ENCODE results near the gene RAB31.
"Not testable (repeated sequence)": the region's sequence is repeated elsewhere in the genome, so short reads cannot be mapped to it uniquely, and the experiment has no call there.

Gene RAB31, protein sequence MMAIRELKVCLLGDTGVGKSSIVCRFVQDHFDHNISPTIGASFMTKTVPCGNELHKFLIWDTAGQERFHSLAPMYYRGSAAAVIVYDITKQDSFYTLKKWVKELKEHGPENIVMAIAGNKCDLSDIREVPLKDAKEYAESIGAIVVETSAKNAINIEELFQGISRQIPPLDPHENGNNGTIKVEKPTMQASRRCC

DNA sequence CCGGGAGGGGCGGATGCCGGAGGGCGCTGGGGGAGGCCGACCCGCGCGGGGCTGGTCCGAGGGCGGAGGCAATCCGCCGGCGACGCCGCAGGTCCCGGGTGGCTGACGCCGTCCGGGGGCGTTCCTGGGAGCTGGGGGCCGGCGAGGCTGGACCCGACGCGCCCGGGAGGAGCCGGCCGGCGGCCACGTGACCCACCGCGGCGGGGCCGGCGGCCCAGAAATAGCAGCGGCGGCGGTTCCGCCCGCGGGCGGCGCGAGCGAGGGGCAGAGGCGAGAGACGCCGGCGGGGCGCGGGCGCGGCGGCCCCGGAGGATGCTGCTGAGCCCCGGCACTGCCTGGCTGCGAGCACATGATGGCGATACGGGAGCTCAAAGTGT is at the start of gene RAB31:
Gene RAB31 (plus strand): TSS at position 245 of the 377 bp plus-strand sequence. CDS start 105 bp downstream, at position 350.
- DNase-seq = peak; percentile 86

DNA sequence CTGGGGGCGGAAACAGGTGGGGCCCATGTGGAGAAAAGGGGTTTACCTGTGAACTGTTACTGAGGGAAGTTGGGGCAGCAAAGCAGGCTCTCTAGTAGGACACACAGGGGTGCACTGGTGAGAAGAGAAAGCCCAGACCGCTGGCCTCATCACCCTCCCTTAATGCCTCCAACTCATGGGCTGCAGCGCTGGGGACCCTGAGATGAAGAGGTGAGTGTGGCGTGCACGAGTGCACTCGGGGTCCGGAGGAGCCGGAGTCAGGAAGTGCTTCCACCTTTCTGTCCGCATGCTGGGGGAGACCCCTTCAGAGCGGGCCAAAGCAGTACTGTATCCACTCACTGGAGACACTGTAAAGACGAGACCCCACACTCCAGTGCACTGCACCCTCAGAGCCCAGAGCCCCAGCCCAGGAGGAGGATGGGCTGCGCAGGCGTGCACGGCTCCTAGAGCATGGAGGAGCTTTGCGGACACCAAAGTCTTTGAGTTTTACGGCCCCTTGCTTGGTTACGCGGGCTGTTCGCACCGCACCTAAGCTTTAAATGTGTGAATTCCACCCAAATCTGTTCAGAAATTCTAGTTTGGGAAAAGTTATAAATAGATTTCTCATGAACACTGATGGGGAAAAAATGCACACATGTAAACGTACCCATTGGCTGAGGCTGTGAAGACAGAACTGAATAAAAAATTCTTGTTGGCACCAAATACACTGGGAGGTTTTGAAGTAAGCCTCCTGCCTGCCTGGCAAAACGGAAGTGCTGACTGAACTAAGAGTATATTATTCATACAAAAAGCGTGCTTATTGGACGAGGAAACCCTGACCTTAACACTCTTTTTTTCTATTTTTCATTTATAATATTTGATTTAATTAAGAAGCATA is 48.4 kb upstream of the RAB31 start:
- no peak for DNase-seq

DNA sequence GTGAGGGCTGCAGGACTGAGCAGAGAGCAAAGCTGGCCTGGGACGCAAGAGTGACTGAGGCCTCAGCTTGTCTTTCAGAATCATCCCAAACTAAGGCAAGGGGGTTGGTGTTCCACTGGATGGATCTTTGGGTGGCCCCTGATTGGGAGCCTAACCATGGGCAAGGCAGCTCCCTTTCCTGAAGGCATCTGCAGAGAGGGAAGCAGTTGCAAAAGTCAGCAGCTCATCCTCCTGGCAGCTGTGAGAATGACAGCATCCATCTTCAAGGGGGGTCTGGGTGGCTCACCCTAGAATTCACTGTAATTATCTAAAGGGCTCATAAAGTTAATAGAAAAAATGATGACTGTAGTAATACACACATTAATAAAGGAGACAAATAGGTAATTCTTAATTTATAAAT is 46.5 kb upstream of the RAB31 start:
- peak; percentile 52 for DNase-seq

DNA sequence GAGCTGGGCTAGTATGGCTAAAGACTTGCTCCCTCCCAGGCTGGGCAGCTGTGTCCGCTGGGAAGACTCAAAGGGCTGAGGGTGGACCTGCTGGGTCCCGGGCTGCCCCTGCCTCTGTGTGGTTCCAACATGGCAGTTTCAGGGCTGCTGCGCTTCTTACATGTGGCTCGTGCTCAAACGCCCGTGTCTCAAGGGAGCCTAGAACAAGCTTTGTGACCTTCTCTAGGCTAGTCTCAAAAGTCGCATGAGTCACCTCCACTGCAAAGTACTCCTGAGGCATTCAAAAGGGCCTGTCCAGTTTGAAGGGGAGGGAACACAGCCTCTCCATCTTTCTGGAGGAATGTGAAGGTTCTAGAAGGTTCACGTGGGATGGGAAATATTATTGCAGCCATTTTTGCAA is 44.7 kb upstream of the RAB31 start:
- no peak for DNase-seq

DNA sequence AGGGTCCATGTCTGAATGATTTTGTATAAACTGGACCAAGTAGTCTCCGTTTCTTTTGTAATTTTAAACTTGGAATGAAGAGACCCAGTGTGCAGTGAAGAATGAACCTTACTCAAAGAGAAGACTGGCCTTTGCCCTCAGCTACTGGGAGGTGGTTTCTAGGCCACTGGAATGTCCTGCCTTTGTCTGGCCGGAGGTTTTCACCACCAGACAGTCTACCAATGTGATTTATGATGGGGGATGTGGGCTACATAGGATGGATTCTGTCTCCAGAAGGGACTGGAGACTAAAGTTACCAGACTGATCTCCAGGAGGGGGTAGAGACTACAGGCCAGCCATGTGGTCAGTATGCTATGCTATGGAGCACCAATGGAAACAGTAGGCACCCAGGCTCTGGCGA is 42.8 kb upstream of the RAB31 start:
- no peak for DNase-seq

DNA sequence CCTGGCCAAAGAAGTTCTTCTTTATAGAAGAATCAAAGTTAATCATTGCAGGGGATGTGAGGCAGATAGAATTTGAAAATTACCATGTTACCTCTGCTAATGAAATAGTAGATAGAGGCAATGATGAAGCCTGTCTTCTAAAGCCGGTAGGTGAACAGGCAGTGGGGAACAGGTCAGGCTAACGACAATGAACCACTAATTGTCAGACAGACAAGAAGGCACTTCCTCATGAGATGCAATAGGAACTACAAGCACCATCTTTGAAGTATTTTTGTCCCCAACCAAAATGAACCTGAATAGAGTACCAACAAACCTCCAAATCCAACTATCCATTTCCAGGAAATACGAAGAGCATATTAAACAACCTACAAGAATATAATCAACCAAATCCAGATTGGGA is 41.6 kb upstream of the RAB31 start:
- no peak for DNase-seq

DNA sequence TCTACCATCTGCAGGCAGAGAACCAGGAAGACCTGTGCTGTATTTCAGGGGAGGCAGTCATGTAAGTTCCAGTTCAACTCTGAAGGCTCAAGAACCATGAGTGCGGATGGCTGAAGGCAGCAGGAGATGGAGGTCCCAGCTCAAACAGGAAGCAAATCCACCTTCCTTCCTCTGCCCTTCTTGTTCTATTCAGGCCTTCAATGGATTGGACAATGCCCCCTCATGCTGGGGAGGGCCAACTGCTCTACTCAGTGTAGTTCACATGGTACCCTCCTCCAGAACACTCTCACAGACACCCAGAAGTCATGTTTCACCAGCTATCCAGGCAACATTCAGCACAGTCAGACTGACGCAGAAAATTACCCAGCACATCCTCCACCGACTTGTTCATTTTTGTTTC is 39.1 kb upstream of the RAB31 start:
- no peak for DNase-seq

DNA sequence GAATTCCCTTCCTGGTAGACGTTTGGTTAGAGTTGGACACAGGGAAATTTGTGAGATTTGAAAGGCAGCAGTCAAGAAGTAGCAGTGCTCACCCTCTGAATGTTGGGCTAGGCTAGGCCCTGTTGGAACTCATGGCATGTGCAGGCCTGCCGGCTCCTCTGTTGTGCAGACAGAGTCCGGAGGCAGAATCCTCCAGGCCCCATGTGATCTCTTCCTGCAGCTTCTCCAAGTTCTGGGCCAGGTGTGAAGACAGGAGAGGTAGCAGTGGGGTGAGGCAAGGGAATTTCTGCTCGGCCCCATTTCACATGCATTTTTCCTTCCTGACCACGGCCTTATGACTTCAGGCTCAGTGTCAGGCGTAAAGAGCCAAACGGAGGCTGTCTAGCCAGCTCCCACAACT is 36.9 kb upstream of the RAB31 start:
- no peak for DNase-seq

DNA sequence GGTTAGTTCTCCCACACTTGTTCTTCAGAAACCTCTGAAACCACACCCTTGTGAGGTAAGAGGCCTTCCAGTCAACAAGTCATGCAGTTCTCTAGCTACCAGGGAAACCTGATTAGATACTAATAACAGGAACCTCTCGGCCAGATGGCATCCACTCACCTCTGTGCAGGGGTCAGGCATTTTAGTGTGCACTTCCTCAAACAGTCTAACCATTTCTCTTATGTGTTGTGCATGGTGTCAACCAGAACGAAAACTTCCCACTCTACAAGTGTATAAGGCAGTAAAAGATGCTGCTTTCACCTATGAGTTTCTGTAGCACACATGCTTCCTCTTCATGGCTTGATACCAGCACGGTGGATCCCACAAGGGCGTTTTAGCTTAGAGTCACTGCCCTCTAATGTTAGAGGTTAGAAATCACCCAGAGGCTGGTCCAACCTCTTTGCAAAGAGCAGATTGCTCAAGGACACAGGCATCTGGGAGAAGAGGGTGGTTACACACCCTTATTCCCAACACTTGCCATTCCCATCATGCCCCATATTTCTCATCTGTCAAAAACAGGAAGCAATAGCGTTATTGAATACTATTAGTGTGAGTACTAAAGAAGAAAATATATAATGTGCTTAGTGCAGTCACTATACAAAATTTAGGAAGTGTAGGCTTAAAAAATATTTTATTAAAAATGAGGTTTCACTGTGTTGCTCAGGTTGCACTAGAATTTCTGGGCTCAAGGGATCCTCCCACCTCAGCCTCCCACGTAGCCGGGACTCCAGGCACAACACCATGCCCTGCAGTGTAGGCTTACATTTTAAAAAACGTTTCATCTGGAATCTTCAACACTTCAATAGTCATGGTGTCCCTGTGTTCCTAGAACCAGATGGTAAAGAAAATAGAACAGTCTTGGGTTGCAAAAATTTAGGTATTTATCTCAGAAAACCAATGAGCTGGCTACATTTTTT is 34.5 kb upstream of the RAB31 start:
- DNase-seq = peak; percentile 74

DNA sequence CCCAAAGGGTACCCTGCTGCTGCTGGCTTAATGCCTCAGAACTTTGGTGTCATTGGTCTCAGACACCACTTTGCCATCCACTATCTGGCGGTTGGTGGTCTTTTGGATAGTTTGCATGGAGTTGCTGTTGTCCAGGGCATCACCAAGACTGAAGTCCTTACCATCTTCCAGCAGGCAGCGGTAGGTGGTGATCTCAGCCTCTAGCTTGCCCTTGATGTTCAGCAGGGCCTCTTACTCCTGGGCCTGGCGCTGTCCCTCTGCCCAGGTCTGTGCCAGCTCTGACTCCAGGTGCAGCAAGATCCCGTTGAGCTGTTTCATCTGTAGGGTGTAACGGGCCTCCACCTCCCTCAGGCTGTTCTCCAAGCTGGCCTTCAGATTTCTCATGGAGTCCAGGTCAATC is 29.9 kb upstream of the RAB31 start:
- not testable (repeated sequence) for DNase-seq

DNA sequence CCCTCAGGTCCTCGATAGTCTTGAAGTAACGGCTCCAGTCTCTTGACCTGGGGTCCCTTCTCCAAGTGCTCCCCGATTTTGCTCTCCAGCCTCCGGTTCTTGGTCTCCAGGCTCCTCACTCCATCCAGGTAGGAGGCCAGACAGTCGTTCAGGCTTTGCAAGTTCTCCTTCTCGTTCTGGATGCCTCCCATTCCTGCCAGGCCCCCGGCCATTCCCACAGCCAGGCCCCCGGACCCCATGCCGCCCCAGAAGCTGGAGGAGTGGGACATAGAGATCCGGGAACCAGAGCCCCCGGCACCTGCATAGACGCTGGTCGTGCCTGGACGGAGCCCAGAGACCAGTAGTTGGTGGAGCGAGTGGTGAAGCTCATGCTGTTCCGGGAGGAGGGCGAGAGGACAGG is 29.0 kb upstream of the RAB31 start:
- DNase-seq = no peak

DNA sequence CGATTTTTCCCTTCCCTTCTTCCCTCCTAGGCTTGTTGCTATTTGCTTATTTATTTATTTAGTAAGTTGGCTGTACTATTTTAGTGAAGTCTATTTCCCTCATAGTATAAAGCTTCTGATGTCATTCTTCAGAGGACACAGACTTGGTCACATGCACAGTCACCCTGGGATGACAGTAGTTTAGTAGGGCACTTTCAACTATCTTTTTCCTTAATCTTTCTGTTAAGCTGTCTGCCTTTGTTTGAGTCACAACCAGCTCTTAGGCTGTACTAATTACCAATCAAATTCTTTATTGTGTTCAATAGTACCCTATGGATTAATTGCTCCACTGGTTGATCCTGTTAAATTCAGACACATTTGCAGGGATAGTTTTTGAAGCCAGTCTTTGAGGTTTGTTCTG is 26.9 kb upstream of the RAB31 start:
- no peak for DNase-seq

DNA sequence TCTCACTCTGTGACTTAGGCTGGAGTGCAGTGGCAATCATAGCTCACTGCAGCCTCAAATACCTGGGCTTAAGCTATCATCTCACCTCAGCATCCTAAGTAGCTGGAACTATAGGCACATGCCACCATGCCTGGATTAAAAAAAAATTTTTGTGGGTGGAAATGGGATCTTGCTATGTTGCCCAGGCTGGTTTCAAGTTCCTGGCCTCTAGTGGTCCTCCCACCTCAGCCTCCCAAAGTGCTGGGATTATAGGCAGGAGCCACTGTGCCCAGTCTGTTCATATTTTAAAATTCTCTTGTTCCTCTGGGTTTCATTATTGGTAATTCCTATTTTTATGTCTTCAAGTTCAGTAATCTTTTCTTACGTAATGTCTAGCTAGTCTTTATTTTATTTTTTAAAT is 25.5 kb upstream of the RAB31 start:
- DNase-seq = no peak

DNA sequence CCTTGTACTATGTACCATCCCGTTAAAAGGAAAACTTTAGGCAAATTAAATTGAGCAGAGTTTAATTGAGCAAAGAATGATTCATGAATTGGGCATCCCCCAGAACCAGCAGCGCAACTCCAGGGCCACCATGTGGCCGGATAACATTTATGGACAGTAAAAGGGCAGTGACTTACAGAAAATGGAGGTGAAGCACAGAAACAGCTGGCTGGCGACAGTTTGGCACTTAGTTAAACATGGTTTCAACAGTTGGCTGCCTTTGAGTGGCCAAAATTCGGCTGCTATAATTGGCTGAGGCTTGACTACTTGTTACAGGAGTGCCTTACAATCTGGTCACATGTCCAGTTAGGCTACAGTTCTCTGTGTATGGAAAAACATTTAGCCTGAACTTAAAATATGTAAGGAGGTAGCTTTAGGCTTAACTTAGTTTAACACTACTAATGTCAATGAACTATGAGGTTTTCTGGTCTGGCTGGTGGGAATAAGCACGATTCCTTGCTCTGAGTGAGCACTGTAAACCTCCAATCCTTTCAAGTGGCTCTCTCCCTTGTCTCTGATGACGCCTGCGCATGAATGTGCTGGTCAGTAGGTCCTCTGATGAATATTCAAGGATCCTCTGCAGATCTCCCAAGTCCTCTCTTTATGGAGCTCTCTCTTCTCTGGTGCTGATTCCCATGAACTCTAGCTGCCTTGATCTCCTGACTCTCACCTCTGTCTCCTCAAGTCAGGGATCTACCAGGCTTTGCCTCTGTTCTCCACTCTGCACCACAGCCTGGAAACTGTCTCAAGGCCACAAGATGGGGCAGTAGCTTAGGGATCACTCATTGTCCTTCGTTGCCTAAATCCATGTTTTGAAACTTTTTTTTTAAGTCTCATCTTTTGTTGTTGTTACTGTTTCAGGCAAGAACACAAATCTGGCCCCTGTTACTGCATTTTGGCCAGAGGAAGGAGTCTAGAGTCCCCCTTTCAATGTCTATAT is 24.4 kb upstream of the RAB31 start:
- peak; percentile 76 for DNase-seq

DNA sequence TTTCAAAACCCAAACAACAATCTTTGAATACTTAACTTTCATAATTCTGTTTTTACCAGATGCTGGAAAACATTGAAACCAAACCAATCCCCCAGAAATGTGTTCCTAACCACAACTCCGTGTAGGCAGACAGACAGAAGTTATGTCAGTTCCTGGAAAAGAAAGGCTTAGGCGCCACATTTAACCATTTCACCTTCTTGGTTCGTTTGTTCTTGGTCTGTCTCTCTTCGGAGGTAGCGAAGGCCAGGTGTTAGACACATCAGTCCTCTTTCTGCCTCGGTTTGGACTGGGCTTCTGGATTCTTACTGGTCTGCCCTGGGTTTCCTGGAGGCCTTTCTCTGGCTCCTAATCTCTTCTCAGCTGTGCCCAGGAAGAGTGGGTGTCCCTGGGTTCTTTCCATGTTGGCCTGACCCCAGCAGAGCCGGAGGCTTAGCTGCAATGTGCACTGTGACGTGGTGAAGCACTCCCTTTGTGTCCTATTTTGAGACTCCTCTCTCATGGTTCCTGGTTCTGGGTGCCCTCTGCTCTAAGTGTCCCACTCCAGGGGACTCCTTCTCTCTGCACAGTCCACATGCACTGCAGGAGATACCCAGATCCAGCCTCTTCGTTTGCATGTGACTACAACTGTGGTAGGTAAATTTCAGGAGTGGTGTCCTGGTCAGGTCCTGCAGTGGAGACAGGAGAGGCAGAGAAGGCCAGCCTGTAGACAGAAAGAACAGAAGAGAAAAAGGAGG is 23.1 kb upstream of the RAB31 start:
- peak; percentile 65 for DNase-seq

DNA sequence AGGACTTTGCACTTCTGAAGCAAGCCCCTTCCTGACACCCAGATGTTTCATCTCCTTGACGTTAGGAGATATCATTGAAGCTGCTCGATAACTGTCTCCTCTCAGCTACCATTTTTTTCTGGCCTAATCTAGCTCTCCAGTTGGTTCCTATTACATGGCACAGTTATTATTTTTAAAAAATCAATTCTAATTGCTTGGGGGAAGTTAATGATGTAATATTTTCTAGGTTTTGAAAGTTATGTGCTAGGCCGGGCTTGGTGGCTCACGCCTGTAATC is 22.5 kb upstream of the RAB31 start:
- no peak for DNase-seq

DNA sequence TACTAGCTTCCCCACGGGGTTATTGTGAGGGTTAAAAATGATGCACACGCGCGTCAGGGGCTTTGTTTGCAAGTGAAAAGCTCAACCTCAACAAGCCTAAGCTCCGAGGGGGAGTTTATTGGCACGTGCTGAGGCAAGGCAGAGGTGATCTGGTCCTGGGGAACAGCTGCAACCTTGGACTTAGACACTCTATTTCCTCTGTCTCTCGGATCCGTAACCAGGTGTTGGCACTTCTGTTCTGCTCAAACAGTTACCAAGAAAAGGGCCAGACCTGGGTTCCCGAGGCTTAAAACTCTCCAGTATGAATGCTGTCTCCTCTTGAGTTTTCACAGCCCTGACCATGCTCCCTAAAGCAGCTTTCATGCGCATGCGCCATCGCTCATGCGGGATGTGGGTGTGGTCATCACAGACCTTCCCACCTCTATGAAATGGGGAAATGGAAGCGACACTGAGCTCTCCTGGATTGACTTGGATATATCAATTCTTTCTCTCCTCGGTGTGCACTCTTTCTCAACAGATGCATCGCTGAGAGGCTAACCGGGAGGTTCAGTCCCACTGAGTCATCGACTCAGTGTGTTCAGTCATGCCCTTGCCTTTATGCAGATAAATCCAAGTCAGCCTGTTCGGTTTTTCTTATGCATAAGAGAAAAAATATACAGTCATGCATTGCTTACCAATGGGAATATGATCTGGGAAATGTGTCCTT is 19.9 kb upstream of the RAB31 start:
- DNase-seq = peak; percentile 44

DNA sequence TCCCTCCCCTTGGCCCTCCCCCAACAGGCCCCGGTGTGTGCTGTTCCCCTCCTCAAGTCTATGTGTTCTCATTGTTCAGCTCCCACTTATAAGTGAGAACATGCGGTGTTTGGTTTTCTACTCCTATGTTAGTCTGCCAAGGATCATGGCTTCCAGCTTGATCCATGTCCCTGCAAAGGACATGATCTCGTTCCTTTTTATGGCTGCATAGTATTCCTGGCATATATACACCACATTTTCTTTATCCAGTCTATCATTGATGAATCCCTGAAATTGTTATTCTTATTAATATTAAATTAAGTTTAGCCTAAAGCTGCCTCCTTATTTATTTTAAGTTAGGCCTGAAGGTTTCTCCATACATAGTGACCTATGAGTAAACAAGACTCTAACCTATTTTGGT is 18.8 kb upstream of the RAB31 start:
- no peak for DNase-seq

DNA sequence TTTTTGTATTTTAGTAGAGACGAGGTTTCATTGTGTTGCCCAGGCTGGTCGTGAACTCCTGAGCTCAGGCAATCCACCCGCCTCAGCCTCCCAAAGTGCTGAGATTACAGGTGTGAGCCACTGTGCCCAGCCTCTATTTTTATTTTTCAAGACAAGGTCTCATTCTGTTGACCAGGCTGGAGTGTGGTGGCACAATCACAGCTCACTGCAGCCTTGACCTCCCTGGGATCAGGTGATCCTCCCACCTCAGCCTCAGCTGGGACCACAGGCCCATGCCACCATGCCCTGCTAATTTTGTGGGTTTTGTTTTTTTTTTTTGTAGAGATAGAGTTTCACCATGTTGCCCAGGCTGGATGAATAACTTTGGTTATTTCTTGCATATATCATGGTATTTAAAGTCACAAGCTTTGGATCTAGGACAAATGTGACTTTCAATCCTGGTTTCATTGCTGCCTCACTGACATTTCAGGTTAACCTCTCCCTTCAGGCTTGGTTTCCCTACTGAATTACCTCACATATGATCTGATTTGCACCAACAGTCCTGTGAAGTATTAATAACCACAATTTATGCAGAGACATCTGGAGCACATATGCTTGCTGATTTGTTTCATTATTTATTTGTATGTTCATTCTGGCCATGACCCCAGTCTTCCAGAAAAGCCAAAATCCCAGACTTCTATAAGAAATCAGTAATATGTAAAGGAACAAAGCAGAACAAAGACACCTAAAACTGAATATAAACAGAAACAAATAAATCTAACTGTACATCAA is 17.5 kb upstream of the RAB31 start:
- DNase-seq = no peak

DNA sequence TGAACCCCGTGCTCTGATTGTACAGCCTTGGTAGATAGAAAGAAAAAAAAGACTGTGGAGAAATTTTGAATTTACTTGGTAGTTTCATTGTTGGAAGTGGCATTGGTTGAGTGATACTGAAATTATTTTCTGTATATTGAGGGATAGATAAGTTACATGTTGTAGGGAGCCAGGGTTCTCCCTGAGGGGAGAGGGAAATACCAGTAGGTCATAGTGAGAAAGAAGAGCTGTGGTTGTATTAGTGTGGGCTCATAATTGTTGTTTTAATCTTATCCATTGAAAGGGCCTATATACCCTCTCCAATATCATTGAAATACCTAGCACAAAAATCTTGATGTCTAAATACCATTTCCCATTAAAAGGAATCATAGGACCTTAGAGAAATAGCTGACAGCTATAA is 16.9 kb upstream of the RAB31 start:
- no peak for DNase-seq

Data from fibroblast of skin of right biceps (primary cell).